K562 (cell line): ENCODE measurements around the gene GGTLC2.

Experiments
- CTCF ChIP-seq, 3 experiments: IDR thresholded peaks in 2 of 3; conservative IDR thresholded peaks in 1 of 3; 2 replicates each; pipeline ENCODE4 v1.5.1; 2011 to 2012; ENCODE audit warnings: low read length in 3 of 3, mild to moderate bottlenecking in 3 of 3, control low read depth in 2 of 3, improper control_type of control experiment in 1 of 3, inconsistent platforms in 1 of 3, low read depth in 1 of 3, mixed read lengths in 1 of 3, moderate library complexity in 1 of 3; ENCODE audit not compliant: insufficient read depth in 2 of 3
- MAFF ChIP-seq: IDR thresholded peaks from 2 replicates; pipeline ENCODE4 v1.6.1; 2012; ENCODE audit warnings: low read length, improper control_type of control experiment
- NBN ChIP-seq: fragments of 450-650 bp; IDR thresholded peaks from 2 replicates; pipeline ENCODE4 v1.6.1; 2016; ENCODE audit warnings: low read depth, mild to moderate bottlenecking
- SP2 ChIP-seq: IDR thresholded peaks from 2 replicates; pipeline ENCODE4 v1.6.1; 2011; ENCODE audit warnings: mild to moderate bottlenecking, low read depth, low read length, moderate library complexity; ENCODE audit not compliant: poor library complexity, severe bottlenecking; ENCODE audit errors: extremely low read depth
- ZKSCAN8 ChIP-seq: fragments of 200-800 bp; sonication (Bioruptor generic); IDR thresholded peaks from 2 replicates; pipeline ENCODE4 v1.6.1; 2016; ENCODE audit warnings: missing genetic modification characterization, missing compliant biosample characterization
- ZNF609 ChIP-seq: sonication (generic); formaldehyde crosslinking; IDR thresholded peaks from 2 replicates; pipeline ENCODE4 v1.8.1; 2023; ENCODE audit warnings: missing genetic modification reagents, mild to moderate bottlenecking, borderline replicate concordance

GRCh38 chr22:22671506-22671905 is 27.1 kb downstream of the GGTLC2 start:
- no peak for TF ChIP-seq CTCF (IDR thresholded peaks at IDR 0.05 in 2 of 3, conservative IDR thresholded peaks at IDR 0.05 in 1 of 3; ENCODE audit: insufficient read depth in 2 of 3, low read depth in 1 of 3, low read length in 3 of 3)
- no peak for TF ChIP-seq ZKSCAN8 (CRISPR knock-in tag)
- TF ChIP-seq MAFF, result no peak
- TF ChIP-seq ZNF609 (CRISPR knock-in tag), result no peak
- TF ChIP-seq SP2, result no peak
- TF ChIP-seq NBN, result no peak
